Measurements from ENCODE around the gene FASTKD3. TPM values are rescaled to one million over a fixed set of nuclear protein-coding genes. Genes with fewer than 3 reads are reported as not detected.
A peak's percentile ranks its signal among the peaks of the same experiment; 100 is the strongest.

The FASTKD3 gene
- total RNA-seq, 1 experiment from 2014 or later = 20.6 TPM

DNA sequence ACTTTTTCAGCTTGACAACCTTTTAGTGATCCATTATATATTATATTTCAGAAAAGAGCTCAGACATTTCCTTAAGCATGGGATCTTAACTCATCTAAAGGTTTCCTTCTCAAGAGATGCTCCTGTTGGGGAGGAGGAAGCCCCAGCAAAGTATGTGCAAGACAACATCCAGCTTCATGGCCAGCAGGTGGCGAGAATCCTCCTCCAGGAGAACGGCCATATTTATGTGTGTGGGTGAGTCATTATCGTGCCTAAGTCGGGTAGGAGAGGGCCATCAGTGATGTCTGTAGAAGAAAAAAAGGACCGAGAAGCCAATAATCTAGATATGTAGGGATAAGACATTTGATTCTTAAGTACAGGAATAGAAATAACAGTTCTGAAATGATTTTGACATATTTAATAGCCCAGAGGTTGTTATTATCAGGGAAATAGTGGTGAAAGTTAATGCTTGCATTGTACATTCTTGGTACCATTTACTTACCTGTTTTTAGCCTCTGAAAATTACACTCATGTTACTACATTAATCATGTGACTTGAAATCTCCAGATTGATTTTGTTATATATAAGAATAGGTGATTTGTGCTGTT lies 28.3 kb upstream of the FASTKD3 start:
- ChIA-PET CTCF (interaction anchor here (0.7 kb wide), 1 partner anchor 455 kb away, joined by 3 read pairs; no protein-coding TSS in a partner anchor), POLR2A (ENCODE audit: unreplicated experiment) (no interaction called here)
- no TSS peak for BruUV-seq (replicated peaks)
- Histone ChIP-seq H3K4me2 (no peak overlapping the region), H3K9me2 (ENCODE audit: insufficient read depth) (no peaks in the 10 kb centered on the region), H3F3A (ENCODE audit: insufficient read depth, low read depth) (no peaks in the 10 kb centered on the region), H2AFZ (no peak overlapping the region), H3K79me2 (ENCODE audit: low read depth) (no peaks in the 10 kb centered on the region), H3K27ac (no peak overlapping the region), H3K36me3 (ENCODE audit: low read depth) (peaks cover 69% of the 10 kb centered on the region), H3K9me3 (ENCODE audit: insufficient read depth, low read depth) (no peaks in the 10 kb centered on the region), H3K4me3 (no peak overlapping the region), H3K27me3 (ENCODE audit: insufficient read depth, low read depth) (no peaks in the 10 kb centered on the region), H4K20me1 (ENCODE audit: insufficient read depth) (no peaks in the 10 kb centered on the region), H3K4me1 (replicated peaks; ENCODE audit: insufficient read depth) (no peaks in the 10 kb centered on the region)
- intact Hi-C loops (cut with micrococcal nuclease; ENCODE audit: unreplicated experiment) = loop anchor here (10.0 kb wide), 1 partner anchor 558 kb away; no protein-coding TSS in a partner anchor
- TF ChIP-seq, protein P1, sequence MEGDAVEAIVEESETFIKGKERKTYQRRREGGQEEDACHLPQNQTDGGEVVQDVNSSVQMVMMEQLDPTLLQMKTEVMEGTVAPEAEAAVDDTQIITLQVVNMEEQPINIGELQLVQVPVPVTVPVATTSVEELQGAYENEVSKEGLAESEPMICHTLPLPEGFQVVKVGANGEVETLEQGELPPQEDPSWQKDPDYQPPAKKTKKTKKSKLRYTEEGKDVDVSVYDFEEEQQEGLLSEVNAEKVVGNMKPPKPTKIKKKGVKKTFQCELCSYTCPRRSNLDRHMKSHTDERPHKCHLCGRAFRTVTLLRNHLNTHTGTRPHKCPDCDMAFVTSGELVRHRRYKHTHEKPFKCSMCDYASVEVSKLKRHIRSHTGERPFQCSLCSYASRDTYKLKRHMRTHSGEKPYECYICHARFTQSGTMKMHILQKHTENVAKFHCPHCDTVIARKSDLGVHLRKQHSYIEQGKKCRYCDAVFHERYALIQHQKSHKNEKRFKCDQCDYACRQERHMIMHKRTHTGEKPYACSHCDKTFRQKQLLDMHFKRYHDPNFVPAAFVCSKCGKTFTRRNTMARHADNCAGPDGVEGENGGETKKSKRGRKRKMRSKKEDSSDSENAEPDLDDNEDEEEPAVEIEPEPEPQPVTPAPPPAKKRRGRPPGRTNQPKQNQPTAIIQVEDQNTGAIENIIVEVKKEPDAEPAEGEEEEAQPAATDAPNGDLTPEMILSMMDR (conservative IDR thresholded peaks at IDR 0.05) = peak; percentile 60
- no peak for TF ChIP-seq EZH2 (IDR thresholded peaks at IDR 0.05; ENCODE audit: low read depth)
- peak in 1 of 2 experiments; percentile 32 for DNase-seq

DNA sequence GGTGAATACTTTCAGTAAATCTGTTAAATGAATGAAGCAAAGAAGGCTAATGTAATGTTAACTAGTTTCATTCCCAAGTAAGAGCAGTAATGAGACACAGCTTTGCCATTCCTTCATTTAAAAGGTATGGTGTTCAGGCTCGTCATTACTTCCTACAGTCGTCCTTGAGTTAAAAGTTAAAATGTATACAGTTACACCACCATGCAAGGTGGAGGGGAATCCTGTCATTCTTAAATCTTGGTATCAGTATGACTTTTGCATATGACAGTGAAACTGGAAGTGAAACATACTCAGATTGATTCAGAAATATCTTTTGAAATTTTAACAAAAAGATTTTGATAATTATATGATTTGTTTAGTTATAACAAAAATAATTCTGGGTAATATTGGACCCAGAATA lies 26.0 kb upstream of the FASTKD3 start:
- ChIA-PET POLR2A (ENCODE audit: unreplicated experiment) (no interaction called here), CTCF (no interaction called here)
- Histone ChIP-seq H3K4me1 (replicated peaks; ENCODE audit: insufficient read depth) (no peaks in the 10 kb centered on the region), H3K4me3 (no peak overlapping the region), H3K79me2 (ENCODE audit: low read depth) (no peaks in the 10 kb centered on the region), H3K4me2 (no peak overlapping the region), H3K27ac (no peak overlapping the region), H3K9me2 (ENCODE audit: insufficient read depth) (no peaks in the 10 kb centered on the region), H2AFZ (no peak overlapping the region), H3K9me3 (ENCODE audit: insufficient read depth, low read depth) (no peaks in the 10 kb centered on the region), H3K36me3 (ENCODE audit: low read depth) (peaks cover 52% of the 10 kb centered on the region), H3K27me3 (ENCODE audit: insufficient read depth, low read depth) (no peaks in the 10 kb centered on the region), H4K20me1 (ENCODE audit: insufficient read depth) (no peaks in the 10 kb centered on the region), H3F3A (ENCODE audit: insufficient read depth, low read depth) (no peaks in the 10 kb centered on the region)
- no TSS peak for BruUV-seq (replicated peaks)
- TF ChIP-seq, protein P1 (conservative IDR thresholded peaks at IDR 0.05) = no peak
- no peak for TF ChIP-seq EZH2 (IDR thresholded peaks at IDR 0.05; ENCODE audit: low read depth)
- no peak for DNase-seq
- intact Hi-C loops (cut with micrococcal nuclease; ENCODE audit: unreplicated experiment) = loop anchor here (10.0 kb wide), 1 partner anchor 560 kb away; no protein-coding TSS in a partner anchor

DNA sequence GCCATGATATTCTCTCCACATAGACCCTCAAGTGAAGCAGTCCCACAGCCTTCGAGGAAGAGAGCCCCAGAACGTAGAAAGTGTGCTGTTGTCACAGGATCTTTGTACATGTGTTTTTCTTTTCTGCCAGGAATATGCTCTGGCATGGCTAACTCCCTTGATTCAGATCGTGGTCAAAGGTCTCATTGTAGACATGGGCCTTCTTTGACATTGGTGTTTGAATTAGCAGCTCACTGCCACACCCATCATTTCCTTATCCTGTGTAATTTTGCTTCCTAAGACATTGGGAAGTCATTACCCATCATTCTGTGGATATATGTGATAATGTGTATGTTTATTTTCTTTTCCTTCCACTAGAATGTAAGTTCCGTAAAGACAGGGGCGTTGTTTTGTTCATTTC lies 25.6 kb upstream of the FASTKD3 start:
- intact Hi-C loops (cut with micrococcal nuclease; ENCODE audit: unreplicated experiment) = loop anchor here (10.0 kb wide), 1 partner anchor 560 kb away; no protein-coding TSS in a partner anchor
- no TSS peak for BruUV-seq (replicated peaks)
- no peak for TF ChIP-seq EZH2 (IDR thresholded peaks at IDR 0.05; ENCODE audit: low read depth)
- TF ChIP-seq, protein P1 (conservative IDR thresholded peaks at IDR 0.05) = no peak

More for the DNA sequence above, 25.6 kb upstream of the FASTKD3 start:
- no peaks in the 10 kb centered on the region for H3K4me1 ChIP-seq (replicated peaks; ENCODE audit: insufficient read depth)
- H3K27ac ChIP-seq = no peak overlapping the region
- CTCF ChIA-PET = no interaction called here
- no peak overlapping the region for H3K4me2 ChIP-seq
- DNase-seq = no peak
- H3K9me3 ChIP-seq (ENCODE audit: insufficient read depth, low read depth) = no peaks in the 10 kb centered on the region
- POLR2A ChIA-PET (ENCODE audit: unreplicated experiment) = no interaction called here
- no peaks in the 10 kb centered on the region for H3F3A ChIP-seq (ENCODE audit: insufficient read depth, low read depth)
- H3K27me3 ChIP-seq (ENCODE audit: insufficient read depth, low read depth) = no peaks in the 10 kb centered on the region
- H3K36me3 ChIP-seq (ENCODE audit: low read depth) = peaks cover 51% of the 10 kb centered on the region
- no peak overlapping the region for H3K4me3 ChIP-seq
- no peaks in the 10 kb centered on the region for H3K9me2 ChIP-seq (ENCODE audit: insufficient read depth)
- H4K20me1 ChIP-seq (ENCODE audit: insufficient read depth) = 0 out of 2 replicates have a peak, but pooled peaks cover under 1% of the 10 kb centered on the region
- no peaks in the 10 kb centered on the region for H3K79me2 ChIP-seq (ENCODE audit: low read depth)
- no peak overlapping the region for H2AFZ ChIP-seq

Measured in PC-9 (cell line).